ENCODE results near the gene NFATC2. TPM values are rescaled to one million over a fixed set of nuclear protein-coding genes. Genes with fewer than 3 reads are reported as not detected.

NFATC2 gene
- total RNA-seq, 1 experiment from 2014 or later, result 6.3 TPM

DNA sequence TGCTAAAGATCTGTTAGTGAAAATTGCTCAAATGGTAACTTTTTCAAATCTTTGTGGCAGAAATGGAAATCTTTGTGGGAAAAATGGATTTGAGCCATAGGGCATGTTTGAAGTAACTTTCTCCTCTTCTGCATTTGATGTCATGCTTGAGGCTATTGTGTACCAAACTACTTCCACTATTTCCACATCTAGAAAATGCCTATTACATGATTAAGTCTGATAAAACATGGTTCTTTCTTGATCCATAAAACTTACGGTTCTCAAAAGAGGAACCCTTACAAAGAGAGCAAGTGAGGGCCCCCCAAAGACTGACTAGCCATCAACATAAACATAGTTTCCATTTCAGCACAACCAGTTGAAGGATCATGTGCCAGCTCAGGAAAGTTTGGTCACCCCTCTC lies 150.6 kb downstream of the NFATC2 start:
- H4K20me1 ChIP-seq (ENCODE audit: insufficient read depth), result no peaks in the 10 kb centered on the region
- H3F3A ChIP-seq (ENCODE audit: insufficient read depth, low read depth), result peaks cover 9% of the 10 kb centered on the region; the same call in 1 of the 2 replicates
- H3K4me2 ChIP-seq, result no peak overlapping the region
- no peak for TF ChIP-seq EZH2 (IDR thresholded peaks at IDR 0.05; ENCODE audit: low read depth)
- TF ChIP-seq, protein P1, sequence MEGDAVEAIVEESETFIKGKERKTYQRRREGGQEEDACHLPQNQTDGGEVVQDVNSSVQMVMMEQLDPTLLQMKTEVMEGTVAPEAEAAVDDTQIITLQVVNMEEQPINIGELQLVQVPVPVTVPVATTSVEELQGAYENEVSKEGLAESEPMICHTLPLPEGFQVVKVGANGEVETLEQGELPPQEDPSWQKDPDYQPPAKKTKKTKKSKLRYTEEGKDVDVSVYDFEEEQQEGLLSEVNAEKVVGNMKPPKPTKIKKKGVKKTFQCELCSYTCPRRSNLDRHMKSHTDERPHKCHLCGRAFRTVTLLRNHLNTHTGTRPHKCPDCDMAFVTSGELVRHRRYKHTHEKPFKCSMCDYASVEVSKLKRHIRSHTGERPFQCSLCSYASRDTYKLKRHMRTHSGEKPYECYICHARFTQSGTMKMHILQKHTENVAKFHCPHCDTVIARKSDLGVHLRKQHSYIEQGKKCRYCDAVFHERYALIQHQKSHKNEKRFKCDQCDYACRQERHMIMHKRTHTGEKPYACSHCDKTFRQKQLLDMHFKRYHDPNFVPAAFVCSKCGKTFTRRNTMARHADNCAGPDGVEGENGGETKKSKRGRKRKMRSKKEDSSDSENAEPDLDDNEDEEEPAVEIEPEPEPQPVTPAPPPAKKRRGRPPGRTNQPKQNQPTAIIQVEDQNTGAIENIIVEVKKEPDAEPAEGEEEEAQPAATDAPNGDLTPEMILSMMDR (conservative IDR thresholded peaks at IDR 0.05), result no peak
- BruUV-seq (replicated peaks), result no TSS peak
- no peaks in the 10 kb centered on the region for H3K9me3 ChIP-seq (ENCODE audit: insufficient read depth, low read depth)
- no peaks in the 10 kb centered on the region for H3K79me2 ChIP-seq (ENCODE audit: low read depth)
- no peaks in the 10 kb centered on the region for H3K9me2 ChIP-seq (ENCODE audit: insufficient read depth)
- ChIA-PET CTCF (no interaction called here), POLR2A (ENCODE audit: unreplicated experiment) (interaction anchor here (0.6 kb wide), 1 partner anchor 9 kb away, joined by 7 read pairs; no protein-coding TSS in a partner anchor)
- peaks cover 21% of the 10 kb centered on the region for H3K4me1 ChIP-seq (replicated peaks; ENCODE audit: insufficient read depth)
- no peak overlapping the region for H3K27ac ChIP-seq
- no peak for DNase-seq
- H3K27me3 ChIP-seq (ENCODE audit: insufficient read depth, low read depth), result no peaks in the 10 kb centered on the region
- intact Hi-C loops (cut with micrococcal nuclease; ENCODE audit: unreplicated experiment), result no loop called here
- no peak overlapping the region for H3K4me3 ChIP-seq
- H3K36me3 ChIP-seq (ENCODE audit: low read depth), result no peaks in the 10 kb centered on the region
- no peak overlapping the region for H2AFZ ChIP-seq

- no peak for DNase-seq
- TF ChIP-seq, protein P1 (conservative IDR thresholded peaks at IDR 0.05), result no peak
- TF ChIP-seq EZH2 (IDR thresholded peaks at IDR 0.05; ENCODE audit: low read depth), result no peak
- peaks cover 9% of the 10 kb centered on the region; the same call in 1 of the 2 replicates for H3F3A ChIP-seq (ENCODE audit: insufficient read depth, low read depth)
- peak overlapping the region; percentile 57 for H3K27ac ChIP-seq
- peaks cover 21% of the 10 kb centered on the region for H3K4me1 ChIP-seq (replicated peaks; ENCODE audit: insufficient read depth)
- H3K9me2 ChIP-seq (ENCODE audit: insufficient read depth), result no peaks in the 10 kb centered on the region
- H3K36me3 ChIP-seq (ENCODE audit: low read depth), result no peaks in the 10 kb centered on the region
- no peaks in the 10 kb centered on the region for H4K20me1 ChIP-seq (ENCODE audit: insufficient read depth)
- POLR2A ChIA-PET (ENCODE audit: unreplicated experiment), result interaction anchor here (0.6 to 0.7 kb wide), 2 partner anchors 68 to 196 kb away, joined by 6 to 10 read pairs; no protein-coding TSS in a partner anchor
- no peaks in the 10 kb centered on the region for H3K79me2 ChIP-seq (ENCODE audit: low read depth)
- H3K4me2 ChIP-seq, result no peak overlapping the region
- no peak overlapping the region for H2AFZ ChIP-seq
- no peak overlapping the region for H3K4me3 ChIP-seq
- H3K27me3 ChIP-seq (ENCODE audit: insufficient read depth, low read depth), result no peaks in the 10 kb centered on the region
- BruUV-seq (replicated peaks), result no TSS peak
- intact Hi-C loops (cut with micrococcal nuclease; ENCODE audit: unreplicated experiment), result loop anchor here (1.0 to 5.0 kb wide), 2 partner anchors 57 to 143 kb away; no protein-coding TSS in a partner anchor
- CTCF ChIA-PET, result interaction anchor here (0.6 to 1.0 kb wide), 3 partner anchors 69 to 205 kb away, joined by 3 to 4 read pairs (median 3); no protein-coding TSS in a partner anchor
- H3K9me3 ChIP-seq (ENCODE audit: insufficient read depth, low read depth), result no peaks in the 10 kb centered on the region
Measured at GRCh38 chr20:51389543-51390264, 152.8 kb downstream of the NFATC2 start.

DNA sequence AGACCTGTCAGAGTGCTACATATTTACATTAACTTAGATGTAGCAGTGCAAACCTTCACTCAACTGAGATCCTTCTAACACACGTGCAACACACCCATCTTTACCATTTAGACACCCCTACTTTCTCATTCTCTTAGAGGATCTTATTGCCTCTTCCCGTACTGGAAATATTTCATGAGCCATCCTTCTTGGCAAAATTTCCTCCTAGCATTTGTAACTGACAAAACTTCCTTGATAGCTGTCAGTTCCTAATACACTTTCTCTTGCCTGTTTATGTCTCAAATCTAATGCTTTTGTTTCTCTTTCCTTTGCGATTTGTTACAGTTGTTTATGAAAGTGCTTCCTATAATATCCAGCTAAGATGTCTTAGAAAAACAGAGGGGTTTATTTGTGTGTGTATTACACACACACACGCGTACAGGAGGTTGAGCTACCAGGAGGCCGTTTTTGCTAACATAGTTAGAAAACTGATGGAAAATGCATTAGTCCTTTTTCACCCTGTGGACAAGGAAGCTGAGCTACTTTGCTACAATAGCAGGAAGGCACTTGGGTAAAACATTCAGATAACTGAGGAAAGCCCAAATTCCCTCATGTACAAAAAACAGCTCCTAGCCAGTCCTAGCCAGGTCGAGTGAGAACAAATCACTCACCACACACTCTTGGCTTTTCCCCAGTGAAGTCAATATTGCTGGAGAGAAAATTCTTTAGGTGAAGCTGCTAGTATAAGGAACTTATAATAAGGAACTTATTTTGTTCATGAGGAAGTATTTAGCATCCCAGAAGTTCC lies 153.6 kb downstream of the NFATC2 start:
- TF ChIP-seq, protein P1 (conservative IDR thresholded peaks at IDR 0.05), result no peak
- no peak for TF ChIP-seq EZH2 (IDR thresholded peaks at IDR 0.05; ENCODE audit: low read depth)
- Histone ChIP-seq H3K4me1 (replicated peaks; ENCODE audit: insufficient read depth) (peaks cover 21% of the 10 kb centered on the region), H3K27ac (peak overlapping the region; percentile 57), H3F3A (ENCODE audit: insufficient read depth, low read depth) (peaks cover 9% of the 10 kb centered on the region; the same call in 1 of the 2 replicates), H3K4me2 (no peak overlapping the region), H3K4me3 (no peak overlapping the region), H4K20me1 (ENCODE audit: insufficient read depth) (no peaks in the 10 kb centered on the region), H3K9me3 (ENCODE audit: insufficient read depth, low read depth) (no peaks in the 10 kb centered on the region), H3K36me3 (ENCODE audit: low read depth) (no peaks in the 10 kb centered on the region), H2AFZ (no peak overlapping the region), H3K27me3 (ENCODE audit: insufficient read depth, low read depth) (no peaks in the 10 kb centered on the region), H3K9me2 (ENCODE audit: insufficient read depth) (no peaks in the 10 kb centered on the region), H3K79me2 (ENCODE audit: low read depth) (no peaks in the 10 kb centered on the region)
- intact Hi-C loops (cut with micrococcal nuclease; ENCODE audit: unreplicated experiment), result loop anchor here (1.0 to 5.0 kb wide), 2 partner anchors 57 to 143 kb away; no protein-coding TSS in a partner anchor
- DNase-seq, result no peak
- no TSS peak for BruUV-seq (replicated peaks)
- ChIA-PET POLR2A (ENCODE audit: unreplicated experiment) (interaction anchor here (0.6 to 0.7 kb wide), 2 partner anchors 68 to 197 kb away, joined by 6 to 10 read pairs; no protein-coding TSS in a partner anchor), CTCF (interaction anchor here (1.0 kb wide), 2 partner anchors 152 to 205 kb away, joined by 3 to 4 read pairs; no protein-coding TSS in a partner anchor)

Measured in PC-9 (cell line).